DMS 273 (cell line): ENCODE data around the gene PIKFYVE.
"Not testable (repeated sequence)": the region's sequence is repeated elsewhere in the genome, so short reads cannot be mapped to it uniquely, and the experiment has no call there.

Source experiments
- DNase-seq: peaks from one replicate; lab custom pipeline; 2025; ENCODE audit not compliant: unreplicated experiment; lab: John Stamatoyannopoulos, UW

Gene PIKFYVE

GRCh38 chr2:208254871-208255556 is 11.0 kb upstream of the PIKFYVE start, which contains the start of gene IDH1:
Gene IDH1 (minus strand): TSS chr2:208255071. CDS start chr2:208251551, 3,520 bp downstream.
- peak; percentile 98 for DNase-seq

GRCh38 chr2:208255557-208256106 is 10.4 kb upstream of the PIKFYVE start:
- DNase-seq, result no peak

GRCh38 chr2:208256192-208256782 is 9.8 kb upstream of the PIKFYVE start:
- DNase-seq, result peak; percentile 25

- not testable (repeated sequence) for DNase-seq
These were observed 8.9 kb upstream of the PIKFYVE start for GRCh38 chr2:208256849-208257813.

GRCh38 chr2:208265371-208265800 is 669 bp upstream of the PIKFYVE start:
- peak; percentile 60 for DNase-seq

GRCh38 chr2:208266553-208266893 is 468 bp downstream of the PIKFYVE start:
- DNase-seq, result no peak

- no peak for DNase-seq
These were observed 881 bp downstream of the PIKFYVE start for GRCh38 chr2:208266936-208267335.

GRCh38 chr2:208267526-208267925 is 1.5 kb downstream of the PIKFYVE start:
- DNase-seq, result not testable (repeated sequence)

GRCh38 chr2:208268156-208268952 is 2.3 kb downstream of the PIKFYVE start:
- DNase-seq, result no peak

GRCh38 chr2:208269091-208269490 is 3.0 kb downstream of the PIKFYVE start:
- no peak for DNase-seq

- DNase-seq, result peak; percentile 5
These were observed 8.7 kb downstream of the PIKFYVE start for GRCh38 chr2:208274748-208275147.

- no peak for DNase-seq
These were observed 12.5 kb downstream of the PIKFYVE start for GRCh38 chr2:208278549-208278948.

GRCh38 chr2:208279236-208279635 is 13.2 kb downstream of the PIKFYVE start:
- no peak for DNase-seq

GRCh38 chr2:208280234-208280633 is 14.2 kb downstream of the PIKFYVE start:
- no peak for DNase-seq

- DNase-seq, result no peak
These were observed 14.9 kb downstream of the PIKFYVE start for GRCh38 chr2:208280933-208281332.

GRCh38 chr2:208285853-208286252 is 19.8 kb downstream of the PIKFYVE start:
- DNase-seq, result no peak

- no peak for DNase-seq
These were observed 28.5 kb downstream of the PIKFYVE start for GRCh38 chr2:208294482-208295024.

- DNase-seq, result no peak
These were observed 29.8 kb downstream of the PIKFYVE start for GRCh38 chr2:208295834-208296233.

- DNase-seq, result no peak
These were observed 30.6 kb downstream of the PIKFYVE start for GRCh38 chr2:208296610-208297009.

GRCh38 chr2:208297961-208298360 is 31.9 kb downstream of the PIKFYVE start:
- DNase-seq, result no peak
